Esophagus muscularis mucosa (tissue), 3 donors: Measurements from ENCODE around the gene SSR1.

Source experiments
- CTCF ChIP-seq, 3 experiments: fragments of 200-600 bp in 2 of 3; fragments of 450-650 bp in 1 of 3; sonication (generic) in 2 of 3; IDR thresholded peaks; one replicate each; pipeline ENCODE4 v1.5.1; 2017 to 2019; ENCODE audit warnings: antibody characterized with exemption in 3 of 3, mild to moderate bottlenecking in 2 of 3, moderate library complexity in 1 of 3
- POLR2A ChIP-seq: fragments of 450-650 bp; IDR thresholded peaks from one replicate; pipeline ENCODE4 v1.6.1; 2017; ENCODE audit warnings: antibody characterized with exemption, moderate library complexity, mild to moderate bottlenecking, low read depth
- POLR2AphosphoS5 ChIP-seq, 2 donors: sonication (generic); formaldehyde crosslinking; IDR thresholded peaks; one replicate each; pipeline ENCODE4 v1.6.1; 2017; ENCODE audit warnings: antibody characterized with exemption in 2 of 2

- TF ChIP-seq CTCF (IDR thresholded peaks at IDR 0.05) (no peak), POLR2AphosphoS5 (IDR thresholded peaks at IDR 0.05) (no peak), POLR2A (no peak)
These were observed 3.9 kb upstream of the SSR1 start for GRCh38 chr6:7316658-7317533.
